K562 (cell line): ENCODE results near the gene EMX1.

Experiments
- HCFC1 ChIP-seq: IDR thresholded peaks from 2 replicates; pipeline ENCODE4 v1.6.1; 2012; ENCODE audit warnings: low read depth, low read length, improper control_type of control experiment
- HDAC6 ChIP-seq: IDR thresholded peaks from 2 replicates; pipeline ENCODE4 v1.6.1; 2012; ENCODE audit warnings: low read depth, mild to moderate bottlenecking, control low read depth, inconsistent platforms, low read length, moderate library complexity
- RCOR1 ChIP-seq, 2 experiments: IDR thresholded peaks; 2 replicates each; pipeline ENCODE4 v1.6.1; 2012; ENCODE audit warnings: low read depth in 2 of 2, low read length in 2 of 2, borderline replicate concordance in 1 of 2, improper control_type of control experiment in 1 of 2
- SNRNP70 ChIP-seq: fragments of 200-400 bp; formaldehyde crosslinking; optimal IDR thresholded peaks from 2 replicates; pipeline ENCODE3; 2017; ENCODE audit warnings: low read depth, low read length
- SOX6 ChIP-seq: fragments of 450-650 bp; IDR thresholded peaks from 2 replicates; pipeline ENCODE4 v1.6.1; 2014; ENCODE audit warnings: mild to moderate bottlenecking
- TEAD4 ChIP-seq, 2 experiments: sonication (generic) in 1 of 2; formaldehyde crosslinking in 1 of 2; IDR thresholded peaks; 2 replicates each; pipeline versions ENCODE4 v1.6.1 to v1.8.0; 2012 to 2022; ENCODE audit warnings: borderline replicate concordance in 1 of 2, inconsistent platforms in 1 of 2, low read length in 1 of 2, mild to moderate bottlenecking in 1 of 2, missing genetic modification reagents in 1 of 2
- TF ChIP-seq, protein P1 (sequence below): fragments of 450-650 bp; IDR thresholded peaks from 2 replicates; pipeline ENCODE4 v1.6.1; 2018; ENCODE audit not compliant: partially characterized antibody
- TF ChIP-seq, protein P2 (sequence below): fragments of 250-450 bp; sonication (Bioruptor Pico); IDR thresholded peaks from 2 replicates; pipeline ENCODE4 v1.8.0; 2021; ENCODE audit warnings: moderate library complexity, mild to moderate bottlenecking, inconsistent platforms
- TF ChIP-seq, protein P3 (sequence below), 3 experiments: IDR thresholded peaks in 2 of 3; conservative IDR thresholded peaks in 1 of 3; 2 replicates each; pipeline ENCODE4 v1.5.1; 2011 to 2012; ENCODE audit warnings: low read length in 3 of 3, mild to moderate bottlenecking in 3 of 3, control low read depth in 2 of 3, improper control_type of control experiment in 1 of 3, inconsistent platforms in 1 of 3, low read depth in 1 of 3, mixed read lengths in 1 of 3, moderate library complexity in 1 of 3; ENCODE audit not compliant: insufficient read depth in 2 of 3

DNA sequence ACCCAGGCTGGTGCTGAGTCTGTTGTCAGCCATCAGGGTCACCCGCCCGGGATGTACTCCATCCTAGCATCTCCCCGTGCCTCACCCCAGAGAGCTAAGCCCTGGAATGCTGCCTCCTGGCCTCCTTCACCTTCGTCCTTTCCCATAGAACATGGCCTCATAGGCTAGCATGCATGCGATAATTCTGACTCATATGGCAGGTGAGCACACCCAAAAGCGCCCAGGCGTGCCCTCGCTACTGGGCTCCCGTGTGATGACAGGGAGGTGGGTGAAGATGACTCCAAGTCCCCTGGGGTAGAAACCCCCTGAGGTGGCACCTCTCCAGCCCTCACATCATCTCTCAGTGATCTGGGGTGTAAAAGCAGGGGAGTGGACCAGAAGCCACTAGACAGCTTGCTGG is 22.8 kb upstream of the EMX1 start:
- TF ChIP-seq HCFC1 (no peak), SOX6 (no peak), RCOR1 (IDR thresholded peaks at IDR 0.05; ENCODE audit: borderline replicate concordance in 1 of 2, low read depth in 2 of 2, low read length in 2 of 2) (no peak), TEAD4 (IDR thresholded peaks at IDR 0.05; ENCODE audit: low read length) (no peak), TEAD4 (CRISPR knock-in tag; IDR thresholded peaks at IDR 0.05; ENCODE audit: borderline replicate concordance) (no peak), SNRNP70 (no peak), HDAC6 (no peak)
- TF ChIP-seq, protein P1, sequence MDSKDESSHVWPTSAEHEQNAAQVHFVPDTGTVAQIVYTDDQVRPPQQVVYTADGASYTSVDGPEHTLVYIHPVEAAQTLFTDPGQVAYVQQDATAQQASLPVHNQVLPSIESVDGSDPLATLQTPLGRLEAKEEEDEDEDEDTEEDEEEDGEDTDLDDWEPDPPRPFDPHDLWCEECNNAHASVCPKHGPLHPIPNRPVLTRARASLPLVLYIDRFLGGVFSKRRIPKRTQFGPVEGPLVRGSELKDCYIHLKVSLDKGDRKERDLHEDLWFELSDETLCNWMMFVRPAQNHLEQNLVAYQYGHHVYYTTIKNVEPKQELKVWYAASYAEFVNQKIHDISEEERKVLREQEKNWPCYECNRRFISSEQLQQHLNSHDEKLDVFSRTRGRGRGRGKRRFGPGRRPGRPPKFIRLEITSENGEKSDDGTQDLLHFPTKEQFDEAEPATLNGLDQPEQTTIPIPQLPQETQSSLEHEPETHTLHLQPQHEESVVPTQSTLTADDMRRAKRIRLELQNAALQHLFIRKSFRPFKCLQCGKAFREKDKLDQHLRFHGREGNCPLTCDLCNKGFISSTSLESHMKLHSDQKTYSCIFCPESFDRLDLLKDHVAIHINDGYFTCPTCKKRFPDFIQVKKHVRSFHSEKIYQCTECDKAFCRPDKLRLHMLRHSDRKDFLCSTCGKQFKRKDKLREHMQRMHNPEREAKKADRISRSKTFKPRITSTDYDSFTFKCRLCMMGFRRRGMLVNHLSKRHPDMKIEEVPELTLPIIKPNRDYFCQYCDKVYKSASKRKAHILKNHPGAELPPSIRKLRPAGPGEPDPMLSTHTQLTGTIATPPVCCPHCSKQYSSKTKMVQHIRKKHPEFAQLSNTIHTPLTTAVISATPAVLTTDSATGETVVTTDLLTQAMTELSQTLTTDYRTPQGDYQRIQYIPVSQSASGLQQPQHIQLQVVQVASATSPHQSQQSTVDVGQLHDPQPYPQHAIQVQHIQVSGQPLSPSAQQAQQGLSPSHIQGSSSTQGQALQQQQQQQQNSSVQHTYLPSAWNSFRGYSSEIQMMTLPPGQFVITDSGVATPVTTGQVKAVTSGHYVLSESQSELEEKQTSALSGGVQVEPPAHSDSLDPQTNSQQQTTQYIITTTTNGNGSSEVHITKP: no peak
- TF ChIP-seq, protein P2, sequence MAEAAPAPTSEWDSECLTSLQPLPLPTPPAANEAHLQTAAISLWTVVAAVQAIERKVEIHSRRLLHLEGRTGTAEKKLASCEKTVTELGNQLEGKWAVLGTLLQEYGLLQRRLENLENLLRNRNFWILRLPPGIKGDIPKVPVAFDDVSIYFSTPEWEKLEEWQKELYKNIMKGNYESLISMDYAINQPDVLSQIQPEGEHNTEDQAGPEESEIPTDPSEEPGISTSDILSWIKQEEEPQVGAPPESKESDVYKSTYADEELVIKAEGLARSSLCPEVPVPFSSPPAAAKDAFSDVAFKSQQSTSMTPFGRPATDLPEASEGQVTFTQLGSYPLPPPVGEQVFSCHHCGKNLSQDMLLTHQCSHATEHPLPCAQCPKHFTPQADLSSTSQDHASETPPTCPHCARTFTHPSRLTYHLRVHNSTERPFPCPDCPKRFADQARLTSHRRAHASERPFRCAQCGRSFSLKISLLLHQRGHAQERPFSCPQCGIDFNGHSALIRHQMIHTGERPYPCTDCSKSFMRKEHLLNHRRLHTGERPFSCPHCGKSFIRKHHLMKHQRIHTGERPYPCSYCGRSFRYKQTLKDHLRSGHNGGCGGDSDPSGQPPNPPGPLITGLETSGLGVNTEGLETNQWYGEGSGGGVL: no peak
- TF ChIP-seq, protein P3, sequence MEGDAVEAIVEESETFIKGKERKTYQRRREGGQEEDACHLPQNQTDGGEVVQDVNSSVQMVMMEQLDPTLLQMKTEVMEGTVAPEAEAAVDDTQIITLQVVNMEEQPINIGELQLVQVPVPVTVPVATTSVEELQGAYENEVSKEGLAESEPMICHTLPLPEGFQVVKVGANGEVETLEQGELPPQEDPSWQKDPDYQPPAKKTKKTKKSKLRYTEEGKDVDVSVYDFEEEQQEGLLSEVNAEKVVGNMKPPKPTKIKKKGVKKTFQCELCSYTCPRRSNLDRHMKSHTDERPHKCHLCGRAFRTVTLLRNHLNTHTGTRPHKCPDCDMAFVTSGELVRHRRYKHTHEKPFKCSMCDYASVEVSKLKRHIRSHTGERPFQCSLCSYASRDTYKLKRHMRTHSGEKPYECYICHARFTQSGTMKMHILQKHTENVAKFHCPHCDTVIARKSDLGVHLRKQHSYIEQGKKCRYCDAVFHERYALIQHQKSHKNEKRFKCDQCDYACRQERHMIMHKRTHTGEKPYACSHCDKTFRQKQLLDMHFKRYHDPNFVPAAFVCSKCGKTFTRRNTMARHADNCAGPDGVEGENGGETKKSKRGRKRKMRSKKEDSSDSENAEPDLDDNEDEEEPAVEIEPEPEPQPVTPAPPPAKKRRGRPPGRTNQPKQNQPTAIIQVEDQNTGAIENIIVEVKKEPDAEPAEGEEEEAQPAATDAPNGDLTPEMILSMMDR (IDR thresholded peaks at IDR 0.05 in 2 of 3, conservative IDR thresholded peaks at IDR 0.05 in 1 of 3; ENCODE audit: insufficient read depth in 2 of 3, low read depth in 1 of 3, low read length in 3 of 3): no peak
